SK-N-MC (cell line): ENCODE data around the gene APBA2.
"Not testable (repeated sequence)": the region's sequence is repeated elsewhere in the genome, so short reads cannot be mapped to it uniquely, and the experiment has no call there.

ENCODE experiments used
- EZH2 ChIP-seq: fragments of 200-600 bp; sonication (generic); IDR thresholded peaks from one replicate; pipeline ENCODE4 v1.6.1; 2017; ENCODE audit warnings: antibody characterized with exemption
- FOXP2 ChIP-seq: optimal IDR thresholded peaks from 2 replicates; pipeline ENCODE3; 2011; ENCODE audit warnings: mild to moderate bottlenecking, moderate library complexity; ENCODE audit not compliant: insufficient read depth; ENCODE audit errors: extremely low read length, control extremely low read depth
- POLR2AphosphoS5 ChIP-seq: IDR thresholded peaks from 2 replicates; pipeline ENCODE4 v1.6.1; 2012; ENCODE audit warnings: mild to moderate bottlenecking, low read depth, low read length, borderline replicate concordance

DNA sequence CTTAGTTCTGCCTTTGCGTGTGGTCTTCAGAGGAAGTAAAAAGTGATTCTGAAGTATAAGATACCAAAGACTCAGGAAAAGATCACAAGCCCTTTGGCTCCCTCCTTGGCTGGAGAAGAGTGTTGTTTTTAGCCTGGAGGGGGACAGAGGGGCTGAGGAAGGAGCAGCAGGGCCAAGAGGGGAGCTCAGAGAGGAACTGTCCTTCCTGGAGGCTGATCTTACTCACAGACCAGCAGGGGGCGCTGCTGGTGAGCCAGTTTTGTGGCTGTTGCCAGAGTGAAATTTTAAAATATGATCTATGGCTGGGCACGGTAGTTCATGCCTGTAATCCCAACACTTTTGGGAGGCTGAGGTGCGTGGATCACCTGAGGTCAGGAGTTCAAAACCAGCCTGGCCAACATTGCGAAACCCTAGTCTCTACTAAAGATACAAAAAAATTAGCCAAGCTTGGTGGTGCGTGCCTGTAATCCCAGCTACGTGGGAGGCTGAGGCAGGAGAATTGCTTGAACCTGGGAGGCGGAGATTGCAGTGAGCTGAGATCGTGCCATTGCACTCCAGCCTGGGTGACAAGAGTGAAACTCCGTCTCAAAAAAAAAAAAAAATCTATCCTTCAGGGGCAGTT lies 216.5 kb downstream of the APBA2 start:
- TF ChIP-seq POLR2AphosphoS5, EZH2, FOXP2: not testable (repeated sequence)
